BLaER1 (cell line): ENCODE data around the gene USP16.
"Not testable (repeated sequence)": the region's sequence is repeated elsewhere in the genome, so short reads cannot be mapped to it uniquely, and the experiment has no call there.

Experiments used
- H3K27ac ChIP-seq: shearing (Covaris generic); formaldehyde crosslinking; 2 replicates; pipeline ENCODE4 v1.8.1; 2022
- H3K27me3 ChIP-seq: shearing (Covaris generic); formaldehyde crosslinking; 2 replicates; pipeline ENCODE4 v1.8.1; 2022
- H3K36me3 ChIP-seq: shearing (Covaris generic); formaldehyde crosslinking; 2 replicates; pipeline ENCODE4 v1.8.1; 2022
- H3K4me1 ChIP-seq: shearing (Covaris generic); formaldehyde crosslinking; 2 replicates; pipeline ENCODE4 v1.8.1; 2022
- H3K4me2 ChIP-seq: shearing (Covaris generic); formaldehyde crosslinking; 2 replicates; pipeline ENCODE4 v1.8.1; 2022
- H3K4me3 ChIP-seq: shearing (Covaris generic); formaldehyde crosslinking; 2 replicates; pipeline ENCODE4 v1.8.1; 2022
- H3K9ac ChIP-seq: shearing (Covaris generic); formaldehyde crosslinking; 2 replicates; pipeline ENCODE4 v1.8.1; 2022
- H3K9me3 ChIP-seq: shearing (Covaris generic); formaldehyde crosslinking; 2 replicates; pipeline ENCODE4 v1.8.1; 2022
- H4K20me1 ChIP-seq: shearing (Covaris generic); formaldehyde crosslinking; 2 replicates; pipeline ENCODE4 v1.8.1; 2022
- Cebpa-rat ChIP-seq: shearing (Covaris generic); IDR thresholded peaks from 2 replicates; pipeline ENCODE4 v1.8.1; 2022

The USP16 gene

GRCh38 chr21:29024474-29025327 lies at the start of gene USP16:
USP16 (plus strand) TSS chr21:29024668; CDS start chr21:29027914, 3,246 bp downstream.
- no peaks in the 10 kb centered on the region for H4K20me1 ChIP-seq
- H3K4me2 ChIP-seq: peak within 1 kb of the TSS; percentile 78
- peaks cover 18% of the 10 kb centered on the region for H3K36me3 ChIP-seq
- peak within 1 kb of the TSS; percentile 97 for H3K27ac ChIP-seq
- no peak for TF ChIP-seq Cebpa-rat
- H3K4me3 ChIP-seq: peak within 1 kb of the TSS; percentile 73
- peaks cover 22% of the 10 kb centered on the region for H3K4me1 ChIP-seq
- H3K27me3 ChIP-seq: no peaks in the 10 kb centered on the region
- H3K9me3 ChIP-seq: no peaks in the 10 kb centered on the region
- peak within 1 kb of the TSS; percentile 94 for H3K9ac ChIP-seq

DNA sequence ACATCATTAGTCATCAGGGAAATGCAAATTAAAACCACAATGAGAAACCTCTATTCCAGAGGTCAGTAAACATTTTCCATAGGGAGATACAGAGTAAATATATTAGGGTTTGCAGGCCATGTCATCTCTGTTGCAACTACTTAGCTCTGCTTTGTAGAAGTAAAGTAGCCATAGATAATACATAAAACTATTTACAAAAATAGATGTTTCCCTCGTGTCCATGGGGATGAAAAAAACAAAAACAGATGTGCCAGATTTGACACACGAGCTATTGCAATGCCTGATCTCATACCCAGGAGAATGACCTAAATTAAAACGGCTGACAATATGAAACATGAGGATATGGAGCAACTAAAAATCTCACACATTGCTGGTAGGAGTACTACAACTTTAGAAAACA lies 49.1 kb upstream of the USP16 start:
- Histone ChIP-seq H3K9ac (no peak overlapping the region), H3K27ac (no peak overlapping the region), H3K4me2 (no peak overlapping the region), H3K9me3 (no peaks in the 10 kb centered on the region), H3K4me3 (no peak overlapping the region), H3K36me3 (peaks cover 76% of the 10 kb centered on the region), H3K27me3 (no peaks in the 10 kb centered on the region), H4K20me1 (no peaks in the 10 kb centered on the region), H3K4me1 (no peaks in the 10 kb centered on the region)
- TF ChIP-seq Cebpa-rat: no peak

GRCh38 chr21:28979092-28979491 lies 45.4 kb upstream of the USP16 start:
- H3K36me3 ChIP-seq: peaks cover 87% of the 10 kb centered on the region
- H3K4me1 ChIP-seq: no peaks in the 10 kb centered on the region
- no peak overlapping the region for H3K9ac ChIP-seq

DNA sequence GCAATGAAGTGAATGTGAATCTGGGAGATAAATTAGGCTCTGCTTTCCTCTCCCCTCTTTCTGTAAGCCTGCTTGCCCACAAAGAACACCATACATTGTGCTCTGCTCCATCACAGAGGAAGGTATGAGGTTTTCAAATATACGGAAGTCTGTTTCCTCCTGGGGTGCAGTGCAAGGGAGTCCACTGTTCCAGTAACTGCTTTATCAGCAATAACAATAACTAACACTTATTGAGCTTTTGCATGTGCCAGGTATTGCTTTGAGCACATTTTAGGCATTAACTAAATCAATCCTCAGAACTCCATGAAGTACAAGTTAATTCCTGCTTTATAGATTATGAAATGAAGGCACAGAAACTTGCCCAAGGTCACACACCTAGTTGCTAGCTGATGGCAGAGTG lies 41.8 kb upstream of the USP16 start:
- 0 out of 2 replicates have a peak, but pooled peaks cover 5% of the 10 kb centered on the region for H4K20me1 ChIP-seq
- no peaks in the 10 kb centered on the region for H3K27me3 ChIP-seq
- no peak overlapping the region for H3K4me3 ChIP-seq
- no peak for TF ChIP-seq Cebpa-rat
- H3K27ac ChIP-seq: no peak overlapping the region
- no peaks in the 10 kb centered on the region for H3K9me3 ChIP-seq
- peaks cover 74% of the 10 kb centered on the region for H3K36me3 ChIP-seq
- H3K4me2 ChIP-seq: no peak overlapping the region
- no peak overlapping the region for H3K9ac ChIP-seq
- H3K4me1 ChIP-seq: no peaks in the 10 kb centered on the region

More at GRCh38 chr21:28979092-28979491, 45.4 kb upstream of the USP16 start:
- Histone ChIP-seq H3K9me3 (no peaks in the 10 kb centered on the region), H3K27ac (no peak overlapping the region), H3K27me3 (no peaks in the 10 kb centered on the region), H3K4me2 (no peak overlapping the region), H3K4me3 (no peak overlapping the region), H4K20me1 (no peaks in the 10 kb centered on the region)
- TF ChIP-seq Cebpa-rat: no peak

DNA sequence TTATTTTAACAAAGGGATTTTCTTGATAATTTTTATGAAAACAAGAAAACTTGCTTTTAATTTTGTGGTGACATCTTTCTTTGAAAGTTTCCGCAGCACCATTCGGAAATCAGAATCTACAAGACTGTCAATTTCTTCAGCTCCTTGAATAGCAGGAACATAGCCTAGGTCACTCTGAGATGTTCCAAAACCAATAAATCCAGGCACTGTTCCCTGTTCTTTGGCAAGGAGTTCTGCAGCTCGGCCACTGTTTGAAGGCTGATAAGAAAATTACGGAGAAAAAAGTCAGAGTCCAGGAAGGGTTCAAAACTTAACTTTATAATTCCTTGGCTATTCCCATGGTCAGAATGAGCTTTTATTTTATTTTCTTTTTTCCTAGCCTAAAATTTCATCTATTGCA lies 37.8 kb upstream of the USP16 start:
- no peaks in the 10 kb centered on the region for H3K9me3 ChIP-seq
- H3K4me2 ChIP-seq: no peak overlapping the region
- no peak for TF ChIP-seq Cebpa-rat
- no peak overlapping the region for H3K27ac ChIP-seq
- H3K4me1 ChIP-seq: peaks cover 13% of the 10 kb centered on the region
- no peak overlapping the region for H3K9ac ChIP-seq
- no peak overlapping the region for H3K4me3 ChIP-seq
- H3K36me3 ChIP-seq: peaks cover 48% of the 10 kb centered on the region
- 0 out of 2 replicates have a peak, but pooled peaks cover 5% of the 10 kb centered on the region for H4K20me1 ChIP-seq
- H3K27me3 ChIP-seq: no peaks in the 10 kb centered on the region

DNA sequence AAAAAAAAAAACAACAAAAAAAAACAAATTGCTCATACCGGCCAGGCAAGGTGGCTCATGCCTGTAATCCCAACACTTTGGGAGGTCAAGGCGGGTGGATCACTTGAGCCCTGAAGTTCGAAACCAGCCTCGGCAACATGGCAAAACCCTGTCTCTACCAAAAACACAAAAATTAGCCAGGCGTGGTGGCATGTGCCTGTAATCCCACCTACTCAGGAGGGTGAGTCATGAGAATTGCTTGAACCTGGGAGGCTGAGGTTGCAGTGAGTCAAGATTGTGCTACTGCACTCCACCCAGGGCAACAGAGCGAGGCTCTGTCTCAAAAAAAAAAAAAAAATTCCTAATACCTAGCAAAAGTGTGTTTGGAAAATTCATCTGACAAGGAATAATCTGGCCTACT lies 36.3 kb upstream of the USP16 start:
- H3K4me2 ChIP-seq, H4K20me1 ChIP-seq, H3K4me3 ChIP-seq, H3K9ac ChIP-seq, H3K9me3 ChIP-seq, H3K27ac ChIP-seq, H3K27me3 ChIP-seq: not testable (repeated sequence)
- Histone ChIP-seq H3K36me3 (peaks cover 34% of the 10 kb centered on the region), H3K4me1 (peaks cover 18% of the 10 kb centered on the region)

GRCh38 chr21:28991861-28992525 lies 32.5 kb upstream of the USP16 start:
- peak overlapping the region; percentile 84 for H3K4me3 ChIP-seq
- 0 out of 2 replicates have a peak, but pooled peaks cover under 1% of the 10 kb centered on the region for H4K20me1 ChIP-seq
- TF ChIP-seq Cebpa-rat: no peak
- peak overlapping the region; percentile 82 for H3K27ac ChIP-seq
- no peaks in the 10 kb centered on the region for H3K27me3 ChIP-seq
- H3K9ac ChIP-seq: peak overlapping the region; percentile 90
- H3K4me2 ChIP-seq: peak overlapping the region; percentile 92
- no peaks in the 10 kb centered on the region for H3K9me3 ChIP-seq
- peaks cover 23% of the 10 kb centered on the region for H3K4me1 ChIP-seq
- 0 out of 2 replicates have a peak, but pooled peaks cover 5% of the 10 kb centered on the region for H3K36me3 ChIP-seq

- Histone ChIP-seq H3K9me3 (no peaks in the 10 kb centered on the region), H3K4me2 (peak within 1 kb of the TSS; percentile 92), H3K9ac (peak within 1 kb of the TSS; percentile 90), H3K4me1 (peaks cover 23% of the 10 kb centered on the region), H4K20me1 (no peaks in the 10 kb centered on the region), H3K27ac (peak within 1 kb of the TSS; percentile 82), H3K4me3 (peak within 1 kb of the TSS; percentile 84), H3K27me3 (no peaks in the 10 kb centered on the region), H3K36me3 (0 out of 2 replicates have a peak, but pooled peaks cover 5% of the 10 kb centered on the region)
- no peak for TF ChIP-seq Cebpa-rat
Measured at GRCh38 chr21:28992526-28993292, 31.8 kb upstream of the USP16 start, which contains the start of gene LTN1. LTN1 (minus strand) TSS chr21:28992877; CDS start chr21:28992805, 72 bp downstream.

DNA sequence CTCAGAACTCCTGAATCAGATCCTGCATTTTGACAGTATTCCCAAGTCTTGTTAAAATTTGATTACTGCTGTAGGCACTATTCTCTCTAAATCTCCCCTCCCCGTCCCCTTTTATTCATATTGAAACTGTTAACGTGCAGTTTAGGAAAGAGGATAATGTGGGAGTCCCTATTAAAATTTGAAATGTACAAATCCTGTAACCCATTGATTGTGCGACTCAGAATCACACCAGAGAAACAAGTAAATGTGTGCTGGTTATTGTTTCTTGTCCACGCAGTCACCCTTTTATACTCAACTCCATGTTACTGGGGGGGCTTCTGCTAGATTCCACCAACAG lies 31.2 kb upstream of the USP16 start:
- Histone ChIP-seq H3K9me3 (no peaks in the 10 kb centered on the region), H4K20me1 (no peaks in the 10 kb centered on the region), H3K36me3 (0 out of 2 replicates have a peak, but pooled peaks cover 5% of the 10 kb centered on the region), H3K4me3 (peak overlapping the region; percentile 84), H3K27ac (peak overlapping the region; percentile 73), H3K4me2 (peak overlapping the region; percentile 81), H3K27me3 (no peaks in the 10 kb centered on the region), H3K4me1 (peaks cover 23% of the 10 kb centered on the region), H3K9ac (peak overlapping the region; percentile 68)
- no peak for TF ChIP-seq Cebpa-rat
